HL-60 (cell line): ENCODE results near the gene OPALIN.
A peak's percentile ranks its signal among the peaks of the same experiment; 100 is the strongest.

Experiments used
- DNase-seq, 2 experiments: peaks; one replicate each; pipeline ENCODE4 v3.0.0-alpha.2; 2010 to 2020; ENCODE audit warnings: low read depth in 1 of 2, low spot score in 1 of 2
- H3K27ac ChIP-seq: fragments of 250-450 bp; sonication (Bioruptor Pico); replicated peaks from 2 replicates; pipeline ENCODE4 v1.5.1; 2020; ENCODE audit warnings: mild to moderate bottlenecking, moderate library complexity
- H3K27me3 ChIP-seq: fragments of 250-450 bp; sonication (Bioruptor Pico); 2 replicates; pipeline ENCODE4 v1.5.1; 2021; ENCODE audit warnings: mild to moderate bottlenecking, moderate library complexity; ENCODE audit not compliant: insufficient read depth, poor library complexity, severe bottlenecking
- H3K4me3 ChIP-seq: replicated peaks from 2 replicates; pipeline ENCODE4 v1.5.1; 2011; ENCODE audit warnings: mild to moderate bottlenecking, control low read depth, low read length; ENCODE audit not compliant: insufficient read depth
- CTCF ChIP-seq: IDR thresholded peaks from one replicate; pipeline ENCODE4 v1.5.1; 2011; ENCODE audit warnings: low read length, control low read depth, inconsistent platforms; ENCODE audit not compliant: insufficient read depth
- GABPA ChIP-seq: IDR thresholded peaks from 2 replicates; pipeline ENCODE4 v1.6.1; 2012; ENCODE audit warnings: low read depth
- POLR2AphosphoS5 ChIP-seq: IDR thresholded peaks from 2 replicates; pipeline ENCODE4 v1.6.1; 2012; ENCODE audit warnings: low read depth
- REST ChIP-seq: IDR thresholded peaks from 2 replicates; pipeline ENCODE4 v1.6.1; 2012; ENCODE audit warnings: low read depth; ENCODE audit not compliant: insufficient replicate concordance
- SPI1 ChIP-seq: IDR thresholded peaks from 2 replicates; pipeline ENCODE4 v1.6.1; 2012; ENCODE audit warnings: low read depth, mild to moderate bottlenecking, borderline replicate concordance

Gene OPALIN

DNA sequence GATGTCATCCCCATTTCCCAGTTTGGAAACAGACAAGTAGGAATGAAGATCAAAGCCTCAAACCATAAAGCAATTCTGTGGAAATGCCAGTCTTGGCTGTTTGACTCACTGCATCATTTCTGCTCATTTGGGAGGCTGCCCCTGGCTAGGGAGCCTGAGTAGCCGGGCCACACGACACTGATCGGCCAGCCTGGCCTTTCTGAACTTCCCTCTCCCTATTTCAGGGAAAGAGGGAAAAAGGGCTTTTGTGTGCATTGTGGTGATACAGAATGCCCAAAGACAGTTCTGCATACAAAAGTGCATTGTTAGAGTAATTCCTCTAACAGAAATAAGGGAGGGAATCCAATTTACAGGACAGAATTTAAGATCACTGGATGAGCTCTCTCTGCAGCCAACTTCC is 41.7 kb upstream of the OPALIN start:
- Histone ChIP-seq H3K27ac (no peak overlapping the region), H3K4me3 (no peak overlapping the region), H3K27me3 (no peaks in the 10 kb centered on the region)
- no peak for TF ChIP-seq SPI1
- TF ChIP-seq CTCF = no peak
- no peak for TF ChIP-seq POLR2AphosphoS5
- TF ChIP-seq GABPA = no peak
- TF ChIP-seq REST = no peak
- DNase-seq = no peak

GRCh38 chr10:96397902-96398301 is 39.1 kb upstream of the OPALIN start:
- no peaks in the 10 kb centered on the region for H3K27me3 ChIP-seq
- no peak for TF ChIP-seq CTCF
- no peak for TF ChIP-seq GABPA
- no peak for TF ChIP-seq SPI1
- TF ChIP-seq REST = no peak
- TF ChIP-seq POLR2AphosphoS5 = no peak
- DNase-seq = no peak

DNA sequence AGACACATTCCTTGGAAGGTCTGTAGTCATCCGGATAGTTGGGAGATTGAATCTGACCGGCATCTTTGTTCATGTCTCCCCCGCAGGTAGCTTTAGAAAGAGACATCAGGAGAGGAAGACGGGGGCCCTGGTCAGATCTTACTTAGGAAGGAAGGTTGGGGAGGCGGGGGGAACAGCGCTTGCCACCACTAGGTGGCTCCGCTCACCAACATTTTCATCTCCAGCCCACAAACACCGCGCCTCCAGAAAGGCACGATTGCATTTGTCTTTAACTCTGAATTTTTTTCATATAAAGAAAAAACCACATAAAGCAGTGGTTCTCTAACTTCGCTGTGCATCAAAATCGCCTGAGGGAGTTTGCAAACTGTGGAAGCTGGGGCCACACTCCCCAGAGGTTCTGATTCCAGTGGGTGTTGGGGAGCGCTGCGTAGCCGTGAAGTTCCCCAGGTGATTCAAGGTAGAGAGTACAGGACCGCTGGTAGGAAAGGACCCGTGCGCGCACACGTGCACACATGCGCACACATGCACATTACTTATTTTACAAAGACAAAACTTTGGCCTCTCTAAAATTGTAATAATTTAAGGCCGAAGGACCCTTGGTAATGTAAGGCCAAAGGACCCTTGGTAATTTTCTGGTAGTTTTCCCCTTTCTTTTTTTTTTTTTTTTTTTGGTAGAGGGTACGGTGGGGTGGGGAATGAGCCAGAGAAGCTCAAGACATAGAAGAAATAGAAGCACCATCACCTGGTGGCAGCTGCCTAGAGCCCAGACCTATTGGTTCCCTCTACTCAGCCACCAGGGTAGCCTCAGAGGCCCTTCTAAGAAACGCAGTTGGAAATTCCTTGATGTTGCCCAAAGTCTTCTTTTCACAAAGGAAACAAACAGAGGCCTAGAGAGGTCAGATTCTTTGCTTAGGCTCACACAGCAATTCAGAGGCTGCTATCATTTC is 37.4 kb upstream of the OPALIN start:
- TF ChIP-seq REST (no peak), CTCF (peak; percentile 81)
- H3K27me3 ChIP-seq = no peaks in the 10 kb centered on the region
- DNase-seq = peak; percentile 38 to 59

More at GRCh38 chr10:96397902-96398301, 39.1 kb upstream of the OPALIN start:
- Histone ChIP-seq H3K4me3 (no peak overlapping the region), H3K27ac (no peak overlapping the region)

More for the DNA sequence above, 37.4 kb upstream of the OPALIN start:
- no peak overlapping the region for H3K4me3 ChIP-seq
- H3K27ac ChIP-seq = no peak overlapping the region
